HepG2 (cell line): ENCODE results near the gene PARP1. TPM values are rescaled to one million over a fixed set of nuclear protein-coding genes. Genes with fewer than 3 reads are reported as not detected.

Experiments used
- ATAC-seq: fragments of 200-7000 bp; cut with Tn5 transposase; 3 replicates; pipeline ENCODE4 v1.9.1; 2020; ENCODE audit warnings: mild to moderate bottlenecking, moderate library complexity
- BruUV-seq: library from RNA; stranded (reverse); fragments of 400-500 nt; replicated peaks from 2 replicates; lab custom pipeline; 2021; lab: Mats Ljungman, UMichigan
- CTCF ChIA-PET: fragments of 300-600 bp; formaldehyde crosslinking; extraction: SDS; loops from one replicate; lab custom pipeline; 2021; ENCODE audit warnings: low total read pairs, inconsistent platforms, low intra/inter-chr PET ratio; lab: Yijun Ruan, JAX
- POLR2A ChIA-PET: fragments of 350-600 bp; sonication (Branson Sonifier 250); formaldehyde crosslinking; loops from one replicate; lab custom pipeline; 2020; ENCODE audit warnings: antibody characterized with exemption, inconsistent platforms; lab: Yijun Ruan, JAX
- DNase-seq: peaks from one replicate; pipeline ENCODE4 v3.0.0-alpha.2; 2015; ENCODE audit warnings: low spot score
- FAIRE-seq: peaks from 3 replicates; lab custom pipeline; 2011; peaks lifted over from hg19 to GRCh38; lab: Jason Lieb, UNC
- H2AFZ ChIP-seq: one replicate; pipeline ENCODE4 v1.6.1; 2011; ENCODE audit warnings: low read length, inconsistent platforms
- H3K27ac ChIP-seq: fragments of 300-600 bp; 3 replicates; pipeline ENCODE4 v1.8.0; 2011; ENCODE audit warnings: mixed run types, mild to moderate bottlenecking, mixed read lengths, low read length, inconsistent platforms; ENCODE audit not compliant: insufficient read depth; ENCODE audit errors: extremely low read length
- H3K27me3 ChIP-seq, 2 experiments: fragments of 200-600 bp in 1 of 2; 2 replicates in 1 of 2; 3 replicates in 1 of 2; pipeline versions ENCODE4 v1.6.0 to v1.8.0; 2011; ENCODE audit warnings: low read length in 2 of 2, mild to moderate bottlenecking in 2 of 2, moderate library complexity in 2 of 2, inconsistent platforms in 1 of 2; ENCODE audit not compliant: insufficient read depth in 2 of 2, control insufficient read depth in 1 of 2
- H3K36me3 ChIP-seq, 2 experiments: fragments of 200-600 bp in 1 of 2; replicated peaks in 1 of 2; 2 replicates in 1 of 2; 3 replicates in 1 of 2; pipeline versions ENCODE4 v1.5.1 to v1.8.0; 2011; ENCODE audit warnings: low read length in 2 of 2, inconsistent platforms in 1 of 2; ENCODE audit not compliant: insufficient read depth in 2 of 2, control insufficient read depth in 1 of 2
- H3K4me1 ChIP-seq: 2 replicates; pipeline ENCODE4 v1.5.1; 2012; ENCODE audit warnings: low read length, inconsistent platforms; ENCODE audit not compliant: insufficient read depth
- H3K4me2 ChIP-seq: 2 replicates; pipeline ENCODE4 v1.6.0; 2011; ENCODE audit warnings: low read depth, low read length, inconsistent platforms
- H3K4me3 ChIP-seq, 3 experiments: fragments of 200-600 bp in 1 of 3; sonication (generic), shearing (Covaris generic) in 1 of 3; replicated peaks in 1 of 3; 2 replicates each; pipeline ENCODE4 v1.5.1; 2011 to 2016; ENCODE audit warnings: low read length in 3 of 3, inconsistent platforms in 2 of 3, low read depth in 2 of 3, mild to moderate bottlenecking in 2 of 3, control low read depth in 1 of 3, mixed read lengths in 1 of 3; ENCODE audit not compliant: insufficient read depth in 1 of 3
- H3K79me2 ChIP-seq: one replicate; pipeline ENCODE4 v1.6.1; 2011; ENCODE audit warnings: low read length, inconsistent platforms; ENCODE audit not compliant: insufficient read depth
- H3K9ac ChIP-seq: 2 replicates; pipeline ENCODE4 v1.6.0; 2011; ENCODE audit warnings: mild to moderate bottlenecking, low read depth, low read length, inconsistent platforms; ENCODE audit not compliant: insufficient read depth
- H3K9me3 ChIP-seq: 2 replicates; pipeline ENCODE4 v1.5.1; 2012; ENCODE audit warnings: mild to moderate bottlenecking, low read length
- H4K20me1 ChIP-seq: 2 replicates; pipeline ENCODE4 v1.6.0; 2011; ENCODE audit warnings: inconsistent platforms, mild to moderate bottlenecking, low read length, moderate library complexity; ENCODE audit not compliant: insufficient read depth
- KLF11 ChIP-seq: IDR thresholded peaks from 2 replicates; pipeline ENCODE4 v1.6.1; 2016; ENCODE audit warnings: missing compliant biosample characterization
- SIN3A ChIP-seq: IDR thresholded peaks from 2 replicates; pipeline ENCODE4 v1.6.1; 2011; ENCODE audit warnings: low read depth, mild to moderate bottlenecking, control low read depth, low read length, borderline replicate concordance
- ZSCAN20 ChIP-seq: sonication (generic); formaldehyde crosslinking; IDR thresholded peaks from 2 replicates; pipeline ENCODE4 v1.4.0; 2020; ENCODE audit warnings: missing genetic modification reagents, mild to moderate bottlenecking, borderline replicate concordance
- ZSCAN9 ChIP-seq: IDR thresholded peaks from 2 replicates; pipeline ENCODE4 v1.6.1; 2016; ENCODE audit warnings: borderline replicate concordance
- WGBS: methylation state at CpG from one replicate; pipeline ENCODE4 v1.1.6; 2017; ENCODE audit warnings: low lambda C conversion rate; 5-methylcytosine and 5-hydroxymethylcytosine counted together
- in situ Hi-C: cut with HindIII; loops from 2 replicates; pipeline ENCODE4 v1.10.0; 2017; ENCODE audit warnings: low pct_unique_long_range_greater_than_20kb; ENCODE audit not compliant: extremely low pct_ligation_motif_present
- intact Hi-C: fragments of 100-400 bp; cut with micrococcal nuclease; formaldehyde crosslinking; loops from one replicate; pipeline ENCODE4 v1.10.0; 2022; ENCODE audit not compliant: unreplicated experiment
- polyA plus RNA-seq, 8 experiments: library from polyadenylated mRNA; depleted of rRNA in 3 of 8; stranded (reverse) in 7 of 8; unstranded in 1 of 8; fragments of >200 nt; fragmentation: Illumina TruSeq in 4 of 8; extraction: Trizol in 4 of 8; gene quantifications; 2 replicates each; pipeline versions ENCODE4 v1.2.1 to v1.2.3, GENCODE V29; 2011 to 2016; ENCODE audit warnings: low read depth in 4 of 8, missing spikeins in 1 of 8, mixed read lengths in 1 of 8; ENCODE audit not compliant: insufficient read depth in 1 of 8
- total RNA-seq, 5 experiments: library from RNA; depleted of rRNA; stranded (reverse); fragments of >200 nt; fragmentation: Illumina TruSeq; extraction: Trizol; gene quantifications; 2 replicates each; pipeline ENCODE4 v1.2.3, GENCODE V29; 2016; ENCODE audit warnings: low read depth in 1 of 5
- TF ChIP-seq, protein P1 (sequence below), 2 experiments: IDR thresholded peaks; 2 replicates each; pipeline ENCODE4 v1.6.1; 2011 to 2012; ENCODE audit warnings: low read length in 2 of 2, borderline replicate concordance in 1 of 2, low read depth in 1 of 2, mild to moderate bottlenecking in 1 of 2, moderate library complexity in 1 of 2
- TF ChIP-seq, protein P2 (sequence below): sonication (generic); formaldehyde crosslinking; IDR thresholded peaks from 2 replicates; pipeline ENCODE4 v1.5.0; 2020; ENCODE audit warnings: missing genetic modification reagents
- TF ChIP-seq, protein P3 (sequence below): sonication (generic); formaldehyde crosslinking; IDR thresholded peaks from 2 replicates; pipeline ENCODE4 v1.8.1; 2023; ENCODE audit warnings: mild to moderate bottlenecking, missing genetic modification reagents
- TF ChIP-seq, protein P4 (sequence below): IDR thresholded peaks from 2 replicates; pipeline ENCODE4 v1.6.1; 2012; ENCODE audit warnings: low read depth, low read length, improper control_type of control experiment

The PARP1 gene
- total and polyA plus RNA-seq, 2 of the 13 experiments (the other 11 are each of a cell fraction or from before 2014, with no cell fraction given): 50.1 to 85.2 TPM

DNA sequence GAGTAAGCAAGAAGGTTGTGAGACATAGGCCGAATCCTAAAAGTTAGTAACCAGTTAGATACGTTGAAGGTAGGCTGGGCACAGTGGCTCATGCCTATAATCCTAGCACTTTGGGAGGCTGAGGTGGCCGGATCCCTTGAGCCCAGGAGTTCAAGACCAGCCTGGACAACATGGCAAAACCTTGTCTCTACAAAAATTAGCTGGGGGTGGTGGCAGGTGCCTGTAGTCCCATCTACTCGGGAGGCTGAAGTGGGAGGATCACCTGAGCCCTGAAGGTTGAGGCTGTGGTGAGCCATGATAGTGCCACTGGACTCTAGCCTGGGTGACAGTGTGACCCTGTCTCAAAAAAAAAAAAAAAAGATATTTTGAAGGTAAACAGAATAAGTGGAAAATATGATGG lies 1.5 kb upstream of the PARP1 start:
- POLR2A ChIA-PET: no interaction called here
- BruUV-seq: no TSS peak

More for the DNA sequence above, 1.5 kb upstream of the PARP1 start:
- Histone ChIP-seq H3K27me3 (peaks cover 0 to 4% of the 10 kb centered on the region in 2 experiments; a peak in 1 of 5 replicates), H3K4me3 (no peak overlapping the region), H3K36me3 (no peaks in the 10 kb centered on the region), H3K4me2 (no peak overlapping the region), H3K4me1 (peaks cover 29% of the 10 kb centered on the region), H3K9ac (no peak overlapping the region), H3K79me2 (peaks cover 30% of the 10 kb centered on the region), H3K9me3 (no peaks in the 10 kb centered on the region), H2AFZ (no peak overlapping the region), H4K20me1 (peaks cover 8% of the 10 kb centered on the region), H3K27ac (no peak overlapping the region)
- WGBS: 79% methylated on average over 4 of the region's 4 CpGs
- in situ Hi-C loops (no loop called here), intact Hi-C loops (no loop called here)
- CTCF ChIA-PET: no interaction called here
- DNase-seq (no peak), FAIRE-seq (no peak), ATAC-seq (no peak)
- TF ChIP-seq SIN3A (no peak), ZSCAN20 (no peak), ZSCAN9 (CRISPR knock-in tag) (no peak), KLF11 (CRISPR knock-in tag) (no peak)
- TF ChIP-seq, protein P1, sequence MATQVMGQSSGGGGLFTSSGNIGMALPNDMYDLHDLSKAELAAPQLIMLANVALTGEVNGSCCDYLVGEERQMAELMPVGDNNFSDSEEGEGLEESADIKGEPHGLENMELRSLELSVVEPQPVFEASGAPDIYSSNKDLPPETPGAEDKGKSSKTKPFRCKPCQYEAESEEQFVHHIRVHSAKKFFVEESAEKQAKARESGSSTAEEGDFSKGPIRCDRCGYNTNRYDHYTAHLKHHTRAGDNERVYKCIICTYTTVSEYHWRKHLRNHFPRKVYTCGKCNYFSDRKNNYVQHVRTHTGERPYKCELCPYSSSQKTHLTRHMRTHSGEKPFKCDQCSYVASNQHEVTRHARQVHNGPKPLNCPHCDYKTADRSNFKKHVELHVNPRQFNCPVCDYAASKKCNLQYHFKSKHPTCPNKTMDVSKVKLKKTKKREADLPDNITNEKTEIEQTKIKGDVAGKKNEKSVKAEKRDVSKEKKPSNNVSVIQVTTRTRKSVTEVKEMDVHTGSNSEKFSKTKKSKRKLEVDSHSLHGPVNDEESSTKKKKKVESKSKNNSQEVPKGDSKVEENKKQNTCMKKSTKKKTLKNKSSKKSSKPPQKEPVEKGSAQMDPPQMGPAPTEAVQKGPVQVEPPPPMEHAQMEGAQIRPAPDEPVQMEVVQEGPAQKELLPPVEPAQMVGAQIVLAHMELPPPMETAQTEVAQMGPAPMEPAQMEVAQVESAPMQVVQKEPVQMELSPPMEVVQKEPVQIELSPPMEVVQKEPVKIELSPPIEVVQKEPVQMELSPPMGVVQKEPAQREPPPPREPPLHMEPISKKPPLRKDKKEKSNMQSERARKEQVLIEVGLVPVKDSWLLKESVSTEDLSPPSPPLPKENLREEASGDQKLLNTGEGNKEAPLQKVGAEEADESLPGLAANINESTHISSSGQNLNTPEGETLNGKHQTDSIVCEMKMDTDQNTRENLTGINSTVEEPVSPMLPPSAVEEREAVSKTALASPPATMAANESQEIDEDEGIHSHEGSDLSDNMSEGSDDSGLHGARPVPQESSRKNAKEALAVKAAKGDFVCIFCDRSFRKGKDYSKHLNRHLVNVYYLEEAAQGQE (IDR thresholded peaks at IDR 0.05; ENCODE audit: borderline replicate concordance in 1 of 2, low read depth in 1 of 2, low read length in 2 of 2): no peak
- TF ChIP-seq, protein P2, sequence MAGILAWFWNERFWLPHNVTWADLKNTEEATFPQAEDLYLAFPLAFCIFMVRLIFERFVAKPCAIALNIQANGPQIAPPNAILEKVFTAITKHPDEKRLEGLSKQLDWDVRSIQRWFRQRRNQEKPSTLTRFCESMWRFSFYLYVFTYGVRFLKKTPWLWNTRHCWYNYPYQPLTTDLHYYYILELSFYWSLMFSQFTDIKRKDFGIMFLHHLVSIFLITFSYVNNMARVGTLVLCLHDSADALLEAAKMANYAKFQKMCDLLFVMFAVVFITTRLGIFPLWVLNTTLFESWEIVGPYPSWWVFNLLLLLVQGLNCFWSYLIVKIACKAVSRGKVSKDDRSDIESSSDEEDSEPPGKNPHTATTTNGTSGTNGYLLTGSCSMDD: no peak
- TF ChIP-seq, protein P3, sequence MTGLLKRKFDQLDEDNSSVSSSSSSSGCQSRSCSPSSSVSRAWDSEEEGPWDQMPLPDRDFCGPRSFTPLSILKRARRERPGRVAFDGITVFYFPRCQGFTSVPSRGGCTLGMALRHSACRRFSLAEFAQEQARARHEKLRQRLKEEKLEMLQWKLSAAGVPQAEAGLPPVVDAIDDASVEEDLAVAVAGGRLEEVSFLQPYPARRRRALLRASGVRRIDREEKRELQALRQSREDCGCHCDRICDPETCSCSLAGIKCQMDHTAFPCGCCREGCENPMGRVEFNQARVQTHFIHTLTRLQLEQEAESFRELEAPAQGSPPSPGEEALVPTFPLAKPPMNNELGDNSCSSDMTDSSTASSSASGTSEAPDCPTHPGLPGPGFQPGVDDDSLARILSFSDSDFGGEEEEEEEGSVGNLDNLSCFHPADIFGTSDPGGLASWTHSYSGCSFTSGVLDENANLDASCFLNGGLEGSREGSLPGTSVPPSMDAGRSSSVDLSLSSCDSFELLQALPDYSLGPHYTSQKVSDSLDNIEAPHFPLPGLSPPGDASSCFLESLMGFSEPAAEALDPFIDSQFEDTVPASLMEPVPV (CRISPR knock-in tag): no peak
- TF ChIP-seq, protein P4, sequence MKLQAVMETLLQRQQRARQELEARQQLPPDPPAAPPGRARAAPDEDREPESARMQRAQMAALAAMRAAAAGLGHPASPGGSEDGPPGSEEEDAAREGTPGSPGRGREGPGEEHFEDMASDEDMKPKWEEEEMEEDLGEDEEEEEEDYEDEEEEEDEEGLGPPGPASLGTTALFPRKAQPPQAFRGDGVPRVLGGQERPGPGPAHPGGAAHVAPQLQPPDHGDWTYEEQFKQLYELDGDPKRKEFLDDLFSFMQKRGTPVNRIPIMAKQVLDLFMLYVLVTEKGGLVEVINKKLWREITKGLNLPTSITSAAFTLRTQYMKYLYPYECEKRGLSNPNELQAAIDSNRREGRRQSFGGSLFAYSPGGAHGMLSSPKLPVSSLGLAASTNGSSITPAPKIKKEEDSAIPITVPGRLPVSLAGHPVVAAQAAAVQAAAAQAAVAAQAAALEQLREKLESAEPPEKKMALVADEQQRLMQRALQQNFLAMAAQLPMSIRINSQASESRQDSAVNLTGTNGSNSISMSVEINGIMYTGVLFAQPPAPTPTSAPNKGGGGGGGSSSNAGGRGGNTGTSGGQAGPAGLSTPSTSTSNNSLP: no peak
